GM18520 (cell line): ENCODE measurements around the gene HNRNPF.
A peak's percentile ranks its signal among the peaks of the same experiment; 100 is the strongest.

Experiments used
- ATAC-seq: cut with Tn5 transposase; IDR thresholded peaks from one replicate; pipeline ENCODE4 v1.9.1; 2021; ENCODE audit not compliant: unreplicated experiment

The HNRNPF gene

GRCh38 chr10:43380610-43381222, 28.3 kb downstream of the HNRNPF start:
- ATAC-seq, result no peak

GRCh38 chr10:43377424-43377883, 31.5 kb downstream of the HNRNPF start:
- ATAC-seq, result no peak

- no peak for ATAC-seq
These were observed 32.1 kb downstream of the HNRNPF start for GRCh38 chr10:43376828-43377423.

- ATAC-seq, result no peak
These were observed 32.8 kb downstream of the HNRNPF start for GRCh38 chr10:43376046-43376635.

- no peak for ATAC-seq
These were observed 33.5 kb downstream of the HNRNPF start for GRCh38 chr10:43375401-43376020.

GRCh38 chr10:43374194-43374593, 34.8 kb downstream of the HNRNPF start:
- ATAC-seq, result no peak

GRCh38 chr10:43373461-43373860, 35.5 kb downstream of the HNRNPF start:
- no peak for ATAC-seq

- no peak for ATAC-seq
These were observed 36.1 kb downstream of the HNRNPF start for GRCh38 chr10:43372765-43373361.

- ATAC-seq, result no peak
These were observed 37.6 kb downstream of the HNRNPF start, which contains the start of gene FXYD4 for GRCh38 chr10:43371418-43371817. FXYD4 (plus strand) TSS chr10:43371636; CDS start chr10:43373747, 2,111 bp downstream.

GRCh38 chr10:43370671-43371215, 38.2 kb downstream of the HNRNPF start:
- ATAC-seq, result no peak

- ATAC-seq, result no peak
These were observed 39.1 kb downstream of the HNRNPF start for GRCh38 chr10:43369921-43370320.

GRCh38 chr10:43365001-43365400, 44.0 kb downstream of the HNRNPF start:
- ATAC-seq, result no peak

GRCh38 chr10:43362191-43362839, 46.7 kb downstream of the HNRNPF start:
- ATAC-seq, result peak; percentile 98

- no peak for ATAC-seq
These were observed 47.3 kb downstream of the HNRNPF start for GRCh38 chr10:43361547-43362190.

- ATAC-seq, result no peak
These were observed 48.9 kb downstream of the HNRNPF start for GRCh38 chr10:43360086-43360485.

GRCh38 chr10:43355749-43356371, 53.1 kb downstream of the HNRNPF start:
- ATAC-seq, result no peak

GRCh38 chr10:43354879-43355380, 54.1 kb downstream of the HNRNPF start:
- no peak for ATAC-seq

GRCh38 chr10:43354330-43354635, 54.7 kb downstream of the HNRNPF start:
- ATAC-seq, result no peak

GRCh38 chr10:43353495-43354329, 55.3 kb downstream of the HNRNPF start:
- ATAC-seq, result no peak
